GM23338 (cell line): ENCODE measurements around the gene KCNS3. TPM values are rescaled to one million over a fixed set of nuclear protein-coding genes. Genes with fewer than 3 reads are reported as not detected.

Experiments used
- ATAC-seq: fragments of 200-7000 bp; cut with Tn5 transposase; 3 replicates; pipeline ENCODE4 v1.9.1; 2020
- DNase-seq: peaks from one replicate; pipeline ENCODE4 v3.0.0-alpha.2; 2015; ENCODE audit warnings: low spot score
- H2AFZ ChIP-seq: fragments of 200-600 bp; sonication (generic); 2 replicates; pipeline ENCODE4 v1.8.0; 2016; ENCODE audit warnings: antibody characterized with exemption, mild to moderate bottlenecking, moderate library complexity
- H3F3A ChIP-seq: fragments of 200-600 bp; sonication (generic); replicated peaks from 2 replicates; pipeline ENCODE4 v1.8.0; 2017; ENCODE audit warnings: antibody characterized with exemption, mixed run types, low read depth
- H3K27ac ChIP-seq: fragments of 200-600 bp; sonication (generic); 2 replicates; pipeline ENCODE4 v1.6.1; 2016; ENCODE audit warnings: low read depth
- H3K27me3 ChIP-seq: fragments of 200-600 bp; sonication (generic); 2 replicates; pipeline ENCODE4 v1.8.0; 2016; ENCODE audit warnings: mild to moderate bottlenecking, mixed run types, moderate library complexity; ENCODE audit not compliant: insufficient read depth
- H3K36me3 ChIP-seq: fragments of 200-600 bp; sonication (generic); 2 replicates; pipeline ENCODE4 v1.8.0; 2016; ENCODE audit warnings: mild to moderate bottlenecking; ENCODE audit not compliant: insufficient read depth
- H3K4me1 ChIP-seq: fragments of 200-600 bp; sonication (generic); 2 replicates; pipeline ENCODE4 v1.8.0; 2016; ENCODE audit warnings: mild to moderate bottlenecking, moderate library complexity; ENCODE audit not compliant: insufficient read depth
- H3K4me2 ChIP-seq: fragments of 200-600 bp; sonication (generic); 2 replicates; pipeline ENCODE4 v1.7.1; 2017; ENCODE audit warnings: mixed run types
- H3K4me3 ChIP-seq: fragments of 200-600 bp; sonication (generic); 2 replicates; pipeline ENCODE4 v1.6.1; 2016; ENCODE audit warnings: mixed run types
- H3K79me2 ChIP-seq: fragments of 200-600 bp; sonication (generic); replicated peaks from 2 replicates; pipeline ENCODE4 v1.8.0; 2017; ENCODE audit warnings: mild to moderate bottlenecking; ENCODE audit not compliant: insufficient read depth
- H3K9me2 ChIP-seq: fragments of 200-600 bp; sonication (generic); 2 replicates; pipeline ENCODE4 v1.8.0; 2017; ENCODE audit not compliant: insufficient read depth
- H4K20me1 ChIP-seq: fragments of 200-600 bp; sonication (generic); replicated peaks from 2 replicates; pipeline ENCODE4 v1.8.0; 2017; ENCODE audit warnings: mild to moderate bottlenecking; ENCODE audit not compliant: insufficient read depth
- H3K27ac Mint-ChIP-seq: 2 replicates; pipeline ENCODE4 v1.8.0; 2020; ENCODE audit warnings: inconsistent platforms, mild to moderate bottlenecking, moderate library complexity, mixed read lengths
- H3K27me3 Mint-ChIP-seq: 3 replicates; pipeline ENCODE4 v1.8.0; 2022; ENCODE audit warnings: low read depth, mild to moderate bottlenecking, moderate library complexity, mixed read lengths, inconsistent platforms; ENCODE audit not compliant: insufficient read depth, poor library complexity
- H3K36me3 Mint-ChIP-seq: 3 replicates; pipeline ENCODE4 v1.8.0; 2021; ENCODE audit warnings: low read depth, mild to moderate bottlenecking, inconsistent platforms, moderate library complexity, mixed read lengths
- H3K4me1 Mint-ChIP-seq: 3 replicates; pipeline ENCODE4 v1.8.0; 2020; ENCODE audit warnings: mild to moderate bottlenecking, inconsistent platforms, mixed read lengths
- H3K4me3 Mint-ChIP-seq: 3 replicates; pipeline ENCODE4 v1.8.0; 2021; ENCODE audit warnings: moderate library complexity, mild to moderate bottlenecking, inconsistent platforms, mixed read lengths
- H3K9me3 Mint-ChIP-seq: 3 replicates; pipeline ENCODE4 v1.8.0; 2020; ENCODE audit warnings: moderate library complexity, mild to moderate bottlenecking, inconsistent platforms, mixed read lengths
- EZH2 ChIP-seq: fragments of 200-600 bp; sonication (generic); IDR thresholded peaks from one replicate; pipeline ENCODE4 v1.8.0; 2017; ENCODE audit warnings: antibody characterized with exemption, mild to moderate bottlenecking, low read depth; ENCODE audit not compliant: unreplicated experiment
- EZH2phosphoT487 ChIP-seq: fragments of 200-600 bp; sonication (generic); IDR thresholded peaks from one replicate; pipeline ENCODE4 v1.8.1; 2018; ENCODE audit warnings: antibody characterized with exemption; ENCODE audit not compliant: unreplicated experiment
- NANOG ChIP-seq: IDR thresholded peaks from 2 replicates; pipeline ENCODE4 v1.6.1; 2016; ENCODE audit warnings: antibody characterized with exemption, borderline replicate concordance
- POLR2AphosphoS5 ChIP-seq: IDR thresholded peaks from 2 replicates; pipeline ENCODE4 v1.6.1; 2016; ENCODE audit warnings: antibody characterized with exemption, low read depth
- ZNF114 ChIP-seq: fragments of 250-450 bp; sonication (Bioruptor Pico); IDR thresholded peaks from 2 replicates; pipeline ENCODE4 v1.5.0; 2020; ENCODE audit warnings: mild to moderate bottlenecking, moderate library complexity
- polyA plus RNA-seq: library from polyadenylated mRNA; unstranded; fragments of >200 nt; fragmentation: Nextera tagmentation; extraction: Ambion mirVana; gene quantifications from 2 replicates; pipeline ENCODE4 v1.2.1, GENCODE V29; 2016
- total RNA-seq: library from RNA; depleted of rRNA; stranded (reverse); fragments of >200 nt; shearing (Covaris generic); gene quantifications from 2 replicates; pipeline ENCODE4 v1.2.3, GENCODE V29; 2014
- TF ChIP-seq, protein P1 (sequence below): IDR thresholded peaks from one replicate; pipeline ENCODE4 v1.6.1; 2018; ENCODE audit warnings: antibody characterized with exemption; ENCODE audit not compliant: unreplicated experiment
- TF ChIP-seq, protein P2 (sequence below): IDR thresholded peaks from 2 replicates; pipeline ENCODE4 v1.6.1; 2016; ENCODE audit warnings: antibody characterized with exemption
- TF ChIP-seq, protein P3 (sequence below), 2 experiments: fragments of 200-600 bp in 1 of 2; sonication (generic) in 1 of 2; conservative IDR thresholded peaks; 2 replicates each; pipeline versions ENCODE4 v1.5.1 to v1.6.1; 2016 to 2017; ENCODE audit warnings: antibody characterized with exemption in 2 of 2, low read depth in 2 of 2, mild to moderate bottlenecking in 2 of 2, moderate library complexity in 1 of 2

KCNS3 gene
- total and polyA plus RNA-seq, 2 experiments from 2014 or later: 23.2 to 80.0 TPM

DNA sequence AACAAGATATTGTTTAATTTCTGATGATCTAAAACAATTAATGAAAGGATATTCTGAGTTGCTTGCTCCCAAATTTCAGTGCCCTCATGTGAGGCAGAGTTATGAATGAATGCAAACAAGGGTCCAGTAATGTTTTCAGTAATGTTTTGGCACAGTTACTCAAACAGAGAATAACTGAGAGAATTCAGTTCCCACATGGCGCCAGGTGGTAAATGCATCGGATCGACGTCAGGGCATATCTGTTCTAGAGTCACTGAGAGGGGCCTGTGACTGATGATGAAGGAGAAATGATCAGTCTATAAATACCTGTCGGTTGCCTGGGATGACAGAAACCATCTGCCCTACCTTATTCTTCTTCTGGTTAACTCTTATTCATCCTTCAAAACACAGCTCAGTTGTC, 81.4 kb downstream of the KCNS3 start (continued):
- no peak for TF ChIP-seq ZNF114 (CRISPR knock-in tag)
- no peak for TF ChIP-seq NANOG
- no peak for TF ChIP-seq EZH2
- no peak for TF ChIP-seq POLR2AphosphoS5

DNA sequence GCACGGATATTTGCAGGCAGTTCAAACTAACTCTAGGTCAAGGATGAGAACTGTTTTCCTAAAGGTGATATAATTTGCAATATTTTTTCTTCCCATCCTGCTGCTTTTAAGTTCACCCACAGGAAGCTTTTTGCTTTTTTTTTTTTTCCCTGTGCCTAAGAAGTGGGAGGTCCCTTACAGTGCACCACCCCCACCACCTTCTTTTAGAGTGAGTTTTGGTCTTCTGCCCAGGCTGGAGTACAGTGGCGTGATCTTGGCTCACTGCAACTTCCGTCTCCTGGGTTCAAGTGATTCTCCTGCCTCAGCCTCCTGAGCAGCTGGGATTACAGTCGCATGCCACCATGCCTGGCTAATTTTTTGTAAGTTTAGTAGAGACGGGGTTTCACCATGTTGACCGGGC, 82.5 kb downstream of the KCNS3 start:
- Histone ChIP-seq H3K36me3 (no peaks in the 10 kb centered on the region), H3K4me3 (no peak overlapping the region), H3K4me2 (no peak overlapping the region), H4K20me1 (no peaks in the 10 kb centered on the region), H3K9me2 (no peaks in the 10 kb centered on the region), H3F3A (no peaks in the 10 kb centered on the region), H3K27me3 (no peaks in the 10 kb centered on the region), H3K4me1 (peaks cover 5% of the 10 kb centered on the region; the same call in 1 of the 2 replicates), H3K27ac (no peak overlapping the region), H3K79me2 (no peaks in the 10 kb centered on the region), H2AFZ (no peak overlapping the region)
- Mint-ChIP-seq H3K27ac (no peak overlapping the region), H3K9me3 (no peaks in the 10 kb centered on the region; the same call in 2 of the 3 replicates), H3K36me3 (no peaks in the 10 kb centered on the region; the same call in 2 of the 3 replicates), H3K27me3 (peaks cover 13% of the 10 kb centered on the region), H3K4me3 (no peak overlapping the region), H3K4me1 (peaks cover 13% of the 10 kb centered on the region)
- DNase-seq (no peak), ATAC-seq (no peak)
- TF ChIP-seq, protein P1, sequence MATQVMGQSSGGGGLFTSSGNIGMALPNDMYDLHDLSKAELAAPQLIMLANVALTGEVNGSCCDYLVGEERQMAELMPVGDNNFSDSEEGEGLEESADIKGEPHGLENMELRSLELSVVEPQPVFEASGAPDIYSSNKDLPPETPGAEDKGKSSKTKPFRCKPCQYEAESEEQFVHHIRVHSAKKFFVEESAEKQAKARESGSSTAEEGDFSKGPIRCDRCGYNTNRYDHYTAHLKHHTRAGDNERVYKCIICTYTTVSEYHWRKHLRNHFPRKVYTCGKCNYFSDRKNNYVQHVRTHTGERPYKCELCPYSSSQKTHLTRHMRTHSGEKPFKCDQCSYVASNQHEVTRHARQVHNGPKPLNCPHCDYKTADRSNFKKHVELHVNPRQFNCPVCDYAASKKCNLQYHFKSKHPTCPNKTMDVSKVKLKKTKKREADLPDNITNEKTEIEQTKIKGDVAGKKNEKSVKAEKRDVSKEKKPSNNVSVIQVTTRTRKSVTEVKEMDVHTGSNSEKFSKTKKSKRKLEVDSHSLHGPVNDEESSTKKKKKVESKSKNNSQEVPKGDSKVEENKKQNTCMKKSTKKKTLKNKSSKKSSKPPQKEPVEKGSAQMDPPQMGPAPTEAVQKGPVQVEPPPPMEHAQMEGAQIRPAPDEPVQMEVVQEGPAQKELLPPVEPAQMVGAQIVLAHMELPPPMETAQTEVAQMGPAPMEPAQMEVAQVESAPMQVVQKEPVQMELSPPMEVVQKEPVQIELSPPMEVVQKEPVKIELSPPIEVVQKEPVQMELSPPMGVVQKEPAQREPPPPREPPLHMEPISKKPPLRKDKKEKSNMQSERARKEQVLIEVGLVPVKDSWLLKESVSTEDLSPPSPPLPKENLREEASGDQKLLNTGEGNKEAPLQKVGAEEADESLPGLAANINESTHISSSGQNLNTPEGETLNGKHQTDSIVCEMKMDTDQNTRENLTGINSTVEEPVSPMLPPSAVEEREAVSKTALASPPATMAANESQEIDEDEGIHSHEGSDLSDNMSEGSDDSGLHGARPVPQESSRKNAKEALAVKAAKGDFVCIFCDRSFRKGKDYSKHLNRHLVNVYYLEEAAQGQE: no peak
- TF ChIP-seq, protein P2, sequence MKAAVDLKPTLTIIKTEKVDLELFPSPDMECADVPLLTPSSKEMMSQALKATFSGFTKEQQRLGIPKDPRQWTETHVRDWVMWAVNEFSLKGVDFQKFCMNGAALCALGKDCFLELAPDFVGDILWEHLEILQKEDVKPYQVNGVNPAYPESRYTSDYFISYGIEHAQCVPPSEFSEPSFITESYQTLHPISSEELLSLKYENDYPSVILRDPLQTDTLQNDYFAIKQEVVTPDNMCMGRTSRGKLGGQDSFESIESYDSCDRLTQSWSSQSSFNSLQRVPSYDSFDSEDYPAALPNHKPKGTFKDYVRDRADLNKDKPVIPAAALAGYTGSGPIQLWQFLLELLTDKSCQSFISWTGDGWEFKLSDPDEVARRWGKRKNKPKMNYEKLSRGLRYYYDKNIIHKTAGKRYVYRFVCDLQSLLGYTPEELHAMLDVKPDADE: no peak
- TF ChIP-seq, protein P3, sequence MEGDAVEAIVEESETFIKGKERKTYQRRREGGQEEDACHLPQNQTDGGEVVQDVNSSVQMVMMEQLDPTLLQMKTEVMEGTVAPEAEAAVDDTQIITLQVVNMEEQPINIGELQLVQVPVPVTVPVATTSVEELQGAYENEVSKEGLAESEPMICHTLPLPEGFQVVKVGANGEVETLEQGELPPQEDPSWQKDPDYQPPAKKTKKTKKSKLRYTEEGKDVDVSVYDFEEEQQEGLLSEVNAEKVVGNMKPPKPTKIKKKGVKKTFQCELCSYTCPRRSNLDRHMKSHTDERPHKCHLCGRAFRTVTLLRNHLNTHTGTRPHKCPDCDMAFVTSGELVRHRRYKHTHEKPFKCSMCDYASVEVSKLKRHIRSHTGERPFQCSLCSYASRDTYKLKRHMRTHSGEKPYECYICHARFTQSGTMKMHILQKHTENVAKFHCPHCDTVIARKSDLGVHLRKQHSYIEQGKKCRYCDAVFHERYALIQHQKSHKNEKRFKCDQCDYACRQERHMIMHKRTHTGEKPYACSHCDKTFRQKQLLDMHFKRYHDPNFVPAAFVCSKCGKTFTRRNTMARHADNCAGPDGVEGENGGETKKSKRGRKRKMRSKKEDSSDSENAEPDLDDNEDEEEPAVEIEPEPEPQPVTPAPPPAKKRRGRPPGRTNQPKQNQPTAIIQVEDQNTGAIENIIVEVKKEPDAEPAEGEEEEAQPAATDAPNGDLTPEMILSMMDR (conservative IDR thresholded peaks at IDR 0.05; ENCODE audit: low read depth in 2 of 2): no peak
- TF ChIP-seq EZH2phosphoT487: no peak
- TF ChIP-seq EZH2: no peak
